Upper lobe of left lung (tissue), 6 donors: ENCODE data around the gene R3HDM2. TPM values are rescaled to one million over a fixed set of nuclear protein-coding genes. Genes with fewer than 3 reads are reported as not detected.
"Not testable (repeated sequence)": the region's sequence is repeated elsewhere in the genome, so short reads cannot be mapped to it uniquely, and the experiment has no call there.

Experiments
- ATAC-seq, 2 donors: fragments of 200-7000 bp; cut with Tn5 transposase; one replicate each; pipeline ENCODE4 v1.9.1; 2022; ENCODE audit warnings: mild to moderate bottlenecking in 2 of 2, moderate library complexity in 2 of 2; ENCODE audit not compliant: low FRiP score in 2 of 2
- DNase-seq, 2 donors: peaks; one replicate each; pipeline ENCODE4 v3.0.0-alpha.2; 2019 to 2020
- H3K27ac ChIP-seq, 4 donors: fragments of 200-600 bp; sonication (generic); one replicate each; pipeline ENCODE4 v1.5.1; 2016 to 2019
- H3K27me3 ChIP-seq, 4 donors: fragments of 200-600 bp; sonication (generic); one replicate each; pipeline ENCODE4 v1.5.1; 2017 to 2019
- H3K36me3 ChIP-seq, 4 donors: fragments of 200-600 bp; sonication (generic); one replicate each; pipeline ENCODE4 v1.5.1; 2016 to 2019
- H3K4me1 ChIP-seq, 4 donors: fragments of 200-600 bp; sonication (generic); one replicate each; pipeline ENCODE4 v1.5.1; 2018 to 2019
- H3K4me3 ChIP-seq, 4 donors: fragments of 200-600 bp; sonication (generic); one replicate each; pipeline ENCODE4 v1.5.1; 2017 to 2019; ENCODE audit warnings: mild to moderate bottlenecking in 2 of 4, moderate library complexity in 1 of 4
- H3K9me3 ChIP-seq, 4 donors: fragments of 200-600 bp; sonication (generic); one replicate each; pipeline ENCODE4 v1.5.1; 2018 to 2019
- CTCF ChIP-seq, 6 experiments: fragments of 450-650 bp in 4 of 6; fragments of 200-600 bp in 2 of 6; sonication (generic) in 2 of 6; IDR thresholded peaks; one replicate each; pipeline ENCODE4 v1.5.1; 2016 to 2019; ENCODE audit warnings: antibody characterized with exemption in 6 of 6
- EP300 ChIP-seq, 4 donors: sonication (generic); formaldehyde crosslinking; IDR thresholded peaks; one replicate each; pipeline ENCODE4 v1.5.1; 2017; ENCODE audit warnings: antibody characterized with exemption in 4 of 4, control low read depth in 2 of 4
- POLR2A ChIP-seq, 4 donors: fragments of 450-650 bp; IDR thresholded peaks; one replicate each; pipeline ENCODE4 v1.5.1; 2016 to 2017; ENCODE audit warnings: antibody characterized with exemption in 4 of 4, mild to moderate bottlenecking in 2 of 4
- POLR2AphosphoS5 ChIP-seq, 2 donors: sonication (generic); formaldehyde crosslinking; IDR thresholded peaks; one replicate each; pipeline ENCODE4 v1.5.1; 2017; ENCODE audit warnings: antibody characterized with exemption in 2 of 2
- WGBS, 2 donors: methylation state at CpG; one replicate each; pipeline ENCODE4 v1.1.5; 2017 to 2018; 5-methylcytosine and 5-hydroxymethylcytosine counted together
- total RNA-seq, 6 donors: library from RNA; depleted of rRNA in 4 of 6; stranded (reverse); fragments of >200 nt in 4 of 6; gene quantifications; one replicate each; pipeline versions ENCODE4 v1.1.0 to v1.2.1, GENCODE V29; 2016 to 2021
- donor health status: DM: no; HTN: no; CAD: no; lungs with moderate emphysema.
- donor health status: DM: no; HTN: yes; CAD: no; lungs with severe emphysema.

Gene R3HDM2
- total RNA-seq, 6 donors from 2014 or later = 39.2 to 94.3 (median 59.2) TPM

GRCh38 chr12:57276935-57277563, 153.8 kb downstream of the R3HDM2 start:
- WGBS, 2 donors = 76 to 83% methylated on average over 4 of the region's 4 CpGs
- Histone ChIP-seq H3K36me3 (peaks cover 12 to 86% (median 36%) of the 10 kb centered on the region in 4 donors), H3K27ac (no peak overlapping the region), H3K4me1 (peaks cover 0 to 10% (median 0%) of the 10 kb centered on the region in 4 donors), H3K9me3 (no peaks in the 10 kb centered on the region), H3K4me3 (no peak overlapping the region), H3K27me3 (no peaks in the 10 kb centered on the region)
- ATAC-seq = no peak
- DNase-seq = no peak
- TF ChIP-seq EP300 (IDR thresholded peaks at IDR 0.05) (no peak), POLR2A (IDR thresholded peaks at IDR 0.05) (no peak), POLR2AphosphoS5 (IDR thresholded peaks at IDR 0.05) (no peak), CTCF (IDR thresholded peaks at IDR 0.05) (no peak)

GRCh38 chr12:57276233-57276632, 154.6 kb downstream of the R3HDM2 start:
- 95 to 99% methylated on average over 6 of the region's 6 CpGs for WGBS, 2 donors
- H3K27me3 ChIP-seq, DNase-seq, H3K4me1 ChIP-seq, ATAC-seq, H3K4me3 ChIP-seq, H3K27ac ChIP-seq, H3K9me3 ChIP-seq: not testable (repeated sequence)
- peaks cover 12 to 83% (median 38%) of the 10 kb centered on the region in 4 donors for H3K36me3 ChIP-seq

- H3K36me3 ChIP-seq = peaks cover 15 to 81% (median 38%) of the 10 kb centered on the region in 4 donors
- ATAC-seq = no peak
These were observed 157.3 kb downstream of the R3HDM2 start for GRCh38 chr12:57273516-57273915.

GRCh38 chr12:57272337-57273151, 158.3 kb downstream of the R3HDM2 start:
- Histone ChIP-seq H3K9me3 (no peaks in the 10 kb centered on the region), H3K4me3 (no peak overlapping the region), H3K27me3 (no peaks in the 10 kb centered on the region), H3K4me1 (no peaks in the 10 kb centered on the region), H3K27ac (no peak overlapping the region), H3K36me3 (peaks cover 15 to 81% (median 43%) of the 10 kb centered on the region in 4 donors)
- WGBS, 2 donors = 59 to 77% methylated on average over 4 to 7 of the region's 7 CpGs
- DNase-seq (no peak), ATAC-seq (no peak)
- TF ChIP-seq POLR2AphosphoS5 (IDR thresholded peaks at IDR 0.05) = no peak
- TF ChIP-seq EP300 (IDR thresholded peaks at IDR 0.05) = no peak
- TF ChIP-seq CTCF (IDR thresholded peaks at IDR 0.05) = no peak
- no peak for TF ChIP-seq POLR2A (IDR thresholded peaks at IDR 0.05)

More at GRCh38 chr12:57273516-57273915, 157.3 kb downstream of the R3HDM2 start:
- Histone ChIP-seq H3K27ac (no peak overlapping the region), H3K9me3 (no peaks in the 10 kb centered on the region), H3K27me3 (no peaks in the 10 kb centered on the region), H3K4me1 (no peaks in the 10 kb centered on the region), H3K4me3 (no peak overlapping the region)
- DNase-seq = no peak
- TF ChIP-seq EP300 (IDR thresholded peaks at IDR 0.05) (no peak), POLR2AphosphoS5 (IDR thresholded peaks at IDR 0.05) (no peak), CTCF (IDR thresholded peaks at IDR 0.05) (no peak), POLR2A (IDR thresholded peaks at IDR 0.05) (no peak)

- H3K36me3 ChIP-seq = peaks cover 15 to 81% (median 52%) of the 10 kb centered on the region in 4 donors
- WGBS, 2 donors = 85 to 100% methylated on average over 1 of the region's 1 CpG
- no peaks in the 10 kb centered on the region for H3K27me3 ChIP-seq
- ATAC-seq = no peak
- H3K4me3 ChIP-seq = no peak overlapping the region
- DNase-seq = no peak
- H3K9me3 ChIP-seq = no peaks in the 10 kb centered on the region
- H3K4me1 ChIP-seq = no peaks in the 10 kb centered on the region
- H3K27ac ChIP-seq = no peak overlapping the region
- TF ChIP-seq POLR2A (IDR thresholded peaks at IDR 0.05) (no peak), POLR2AphosphoS5 (IDR thresholded peaks at IDR 0.05) (no peak), CTCF (IDR thresholded peaks at IDR 0.05) (no peak), EP300 (IDR thresholded peaks at IDR 0.05) (no peak)
These were observed 159.8 kb downstream of the R3HDM2 start for GRCh38 chr12:57270966-57271470.
